Body of pancreas (tissue), 4 donors: ENCODE results near the gene PRKG1. TPM values are rescaled to one million over a fixed set of nuclear protein-coding genes. Genes with fewer than 3 reads are reported as not detected.

Source experiments
- ATAC-seq: fragments of 150-250 bp; one replicate; pipeline ENCODE4 v1.9.1; 2016
- DNase-seq, 4 donors: peaks; one replicate each; pipeline ENCODE4 v3.0.0-alpha.2; 2019
- H3K27ac ChIP-seq, 4 donors: fragments of 200-600 bp; sonication (generic); 1 replicate in 3 of 4; 2 replicates in 1 of 4; pipeline versions ENCODE4 v1.5.1 to v1.6.1; 2016 to 2019; ENCODE audit warnings: mild to moderate bottlenecking in 1 of 4, mixed read lengths in 1 of 4, moderate library complexity in 1 of 4
- H3K27me3 ChIP-seq, 2 donors: fragments of 200-600 bp; sonication (generic); one replicate each; pipeline ENCODE4 v1.6.0; 2016; ENCODE audit warnings: mild to moderate bottlenecking in 1 of 2
- H3K36me3 ChIP-seq, 2 donors: fragments of 200-600 bp; sonication (generic); replicated peaks in 1 of 2; 2 replicates each; pipeline ENCODE4 v1.5.1; 2016; ENCODE audit warnings: low read depth in 2 of 2; ENCODE audit not compliant: insufficient read depth in 1 of 2
- H3K4me1 ChIP-seq: fragments of 200-600 bp; sonication (generic); one replicate; pipeline ENCODE4 v1.6.0; 2016
- H3K4me3 ChIP-seq, 2 donors: fragments of 200-600 bp; sonication (generic); 1 replicate in 1 of 2; 2 replicates in 1 of 2; pipeline ENCODE4 v1.5.1; 2016 to 2019
- H3K9me3 ChIP-seq, 3 donors: fragments of 200-600 bp; sonication (generic); 1 replicate in 2 of 3; 2 replicates in 1 of 3; pipeline ENCODE4 v1.5.1; 2016
- CTCF ChIP-seq, 7 experiments: fragments of 450-650 bp in 4 of 7; fragments of 200-600 bp in 3 of 7; sonication (generic) in 3 of 7; IDR thresholded peaks; one replicate each; pipeline ENCODE4 v1.5.1; 2016 to 2019; ENCODE audit warnings: antibody characterized with exemption in 7 of 7
- POLR2A ChIP-seq, 3 donors: fragments of 450-650 bp; IDR thresholded peaks; one replicate each; pipeline ENCODE4 v1.6.1; 2016; ENCODE audit warnings: antibody characterized with exemption in 3 of 3, mild to moderate bottlenecking in 2 of 3
- WGBS, 2 donors: methylation state at CpG; one replicate each; pipeline ENCODE4 v1.1.5; 2017; 5-methylcytosine and 5-hydroxymethylcytosine counted together
- intact Hi-C: fragments of 100-400 bp; cut with DNase I; formaldehyde crosslinking; loops from one replicate; pipeline ENCODE4 v1.15.1; 2023
- total RNA-seq, 2 donors: library from RNA; depleted of rRNA; stranded (reverse); fragments of >200 nt; gene quantifications; one replicate each; pipeline ENCODE4 v1.1.0, GENCODE V29; 2016

Gene PRKG1
- total RNA-seq, 2 donors from 2014 or later: 14.2 to 18.9 TPM

GRCh38 chr10:51405580-51406351, 331.5 kb downstream of the PRKG1 start:
- DNase-seq (peak in 1 of 4 donors; percentile 13), ATAC-seq (peak; percentile 40)
- Histone ChIP-seq H3K9me3 (no peaks in the 10 kb centered on the region), H3K27me3 (no peaks in the 10 kb centered on the region), H3K27ac (no peak overlapping the region), H3K36me3 (no peaks in the 10 kb centered on the region), H3K4me1 (no peaks in the 10 kb centered on the region), H3K4me3 (no peak overlapping the region)
- intact Hi-C loops: no loop called here
- TF ChIP-seq POLR2A (IDR thresholded peaks at IDR 0.05) (no peak), CTCF (IDR thresholded peaks at IDR 0.05) (no peak)
- WGBS, 2 donors: 82 to 87% methylated on average over 10 of the region's 10 CpGs

- DNase-seq: no peak
- H3K27ac ChIP-seq: no peak overlapping the region
- no peaks in the 10 kb centered on the region for H3K9me3 ChIP-seq
- WGBS, 2 donors: 90 to 92% methylated on average over 6 of the region's 6 CpGs
- no peaks in the 10 kb centered on the region for H3K27me3 ChIP-seq
- intact Hi-C loops: no loop called here
- H3K36me3 ChIP-seq: no peaks in the 10 kb centered on the region
- ATAC-seq: no peak
- H3K4me1 ChIP-seq: no peaks in the 10 kb centered on the region
- TF ChIP-seq POLR2A (IDR thresholded peaks at IDR 0.05) (no peak), CTCF (IDR thresholded peaks at IDR 0.05) (no peak)
- H3K4me3 ChIP-seq: no peak overlapping the region
These were observed 332.3 kb downstream of the PRKG1 start for GRCh38 chr10:51406581-51406980.

GRCh38 chr10:51416494-51416893, 342.2 kb downstream of the PRKG1 start:
- no peaks in the 10 kb centered on the region for H3K4me1 ChIP-seq
- intact Hi-C loops: no loop called here
- no peak for TF ChIP-seq POLR2A (IDR thresholded peaks at IDR 0.05)
- TF ChIP-seq CTCF (IDR thresholded peaks at IDR 0.05): no peak
- no peak overlapping the region for H3K4me3 ChIP-seq
- ATAC-seq: no peak
- H3K27me3 ChIP-seq: no peaks in the 10 kb centered on the region
- DNase-seq: no peak
- no peaks in the 10 kb centered on the region for H3K9me3 ChIP-seq
- no peak overlapping the region for H3K27ac ChIP-seq
- WGBS, 2 donors: 69 to 78% methylated on average over 4 of the region's 4 CpGs
- no peaks in the 10 kb centered on the region for H3K36me3 ChIP-seq

- no peak for DNase-seq
- H3K27ac ChIP-seq: no peak overlapping the region
- intact Hi-C loops: loop anchor here (10.0 kb wide), 1 partner anchor 335 kb away; no protein-coding TSS in a partner anchor
- no peaks in the 10 kb centered on the region for H3K36me3 ChIP-seq
- H3K9me3 ChIP-seq: no peaks in the 10 kb centered on the region
- H3K4me1 ChIP-seq: peaks cover 7% of the 10 kb centered on the region
- H3K4me3 ChIP-seq: no peak overlapping the region
- WGBS, 2 donors: 51 to 55% methylated on average over 3 of the region's 3 CpGs
- no peak for ATAC-seq
- H3K27me3 ChIP-seq: no peaks in the 10 kb centered on the region
- TF ChIP-seq POLR2A (IDR thresholded peaks at IDR 0.05) (no peak), CTCF (IDR thresholded peaks at IDR 0.05) (no peak)
These were observed 345.2 kb downstream of the PRKG1 start for GRCh38 chr10:51419196-51420093.
